ENCODE data around the gene TEX10. TPM values are rescaled to one million over a fixed set of nuclear protein-coding genes. Genes with fewer than 3 reads are reported as not detected.
"Not testable (repeated sequence)": the region's sequence is repeated elsewhere in the genome, so short reads cannot be mapped to it uniquely, and the experiment has no call there.

The TEX10 gene
- total and polyA plus RNA-seq, 9 of the 15 experiments (the other 6 are each of a cell fraction or from before 2014, with no cell fraction given), result 27.8 to 60.0 (median 47.9) TPM

- H3K9me1 ChIP-seq (ENCODE audit: control insufficient read depth, insufficient read depth, low read length); H3K27ac ChIP-seq (ENCODE audit: extremely low read depth, low read depth, low read length); BruUV-seq (replicated peaks); H3K4me3 ChIP-seq; H2AFZ ChIP-seq (ENCODE audit: low read depth, low read length); ATAC-seq; H3K9me3 ChIP-seq (replicated peaks; ENCODE audit: control insufficient read depth, insufficient read depth, low read depth, low read length); intact Hi-C loops (cut with micrococcal nuclease); DNase-seq (ENCODE audit: extremely low read depth in 1 of 4, low spot score in 3 of 4); H4K20me1 ChIP-seq (replicated peaks; ENCODE audit: control insufficient read depth, insufficient read depth, low read length); H3K4me1 ChIP-seq (replicated peaks in 1 of 2; ENCODE audit: control insufficient read depth in 2 of 2, insufficient read depth in 2 of 2, low read length in 2 of 2); FAIRE-seq; H3K4me2 ChIP-seq (ENCODE audit: insufficient read depth, low read length); H3K9ac ChIP-seq (ENCODE audit: insufficient read depth in 1 of 2, low read depth in 2 of 2, low read length in 2 of 2); CTCF ChIA-PET (ENCODE audit: low intra/inter-chr PET ratio); H3K27me3 ChIP-seq (ENCODE audit: control insufficient read depth in 2 of 2, insufficient read depth in 2 of 2, low read length in 2 of 2): not testable (repeated sequence)
- 0 out of 2 replicates have a peak, but pooled peaks have one; percentile 18 for TF ChIP-seq SUPT5H (IDR thresholded peaks at IDR 0.05)
- Histone ChIP-seq H3K79me2 (ENCODE audit: control insufficient read depth, insufficient read depth, low read length) (peaks cover 75% of the 10 kb centered on the region), H3K36me3 (ENCODE audit: control insufficient read depth, insufficient read depth, low read length) (peaks cover 81% of the 10 kb centered on the region)
- in situ Hi-C loops (cut with MboI), result loop anchor here (25.0 kb wide), 1 partner anchor 249 kb away; the partner anchor contains the start of gene CAVIN4
- 93% methylated on average over 4 of the region's 5 CpGs for WGBS (ENCODE audit: insufficient coverage, low coverage, missing lambda C conversion rate)
- POLR2A ChIA-PET, result interaction anchor here (1.2 to 2.0 kb wide), 4 partner anchors 9 to 57 kb away, joined by 3 to 14 read pairs (median 5); partner anchors contain the start of gene TEX10
Measured at GRCh38 chr9:100338736-100339135, 14.0 kb downstream of the TEX10 start.

GRCh38 chr9:100324594-100325200 is 28.0 kb downstream of the TEX10 start:
- no peaks in the 10 kb centered on the region for H3K27me3 ChIP-seq (ENCODE audit: control insufficient read depth in 2 of 2, insufficient read depth in 2 of 2, low read length in 2 of 2)
- 67% methylated on average over 4 of the region's 4 CpGs for WGBS (ENCODE audit: insufficient coverage, low coverage, missing lambda C conversion rate)
- ChIA-PET POLR2A (interaction anchor here (0.5 to 1.7 kb wide), 5 partner anchors 13 to 504 kb away, joined by 3 to 7 read pairs (median 4); no protein-coding TSS in a partner anchor), CTCF (ENCODE audit: low intra/inter-chr PET ratio) (interaction anchor here (0.6 to 1.4 kb wide), 3 partner anchors 517 to 1140 kb away, joined by 3 to 5 read pairs (median 3); no protein-coding TSS in a partner anchor)
- peak; percentile 36 to 42; a peak in 3 of 4 replicates for TF ChIP-seq RAD21 (CRISPR knock-in tag; conservative IDR thresholded peaks at IDR 0.05 in 1 of 2, IDR thresholded peaks at IDR 0.05 in 1 of 2)
- TF ChIP-seq HDAC6 (IDR thresholded peaks at IDR 0.05; ENCODE audit: low read depth, low read length), result no peak
- peak in 2 of 3 experiments; percentile 19 to 62; a peak in 3 of 6 replicates for TF ChIP-seq CTCF (IDR thresholded peaks at IDR 0.05 in 2 of 3, conservative IDR thresholded peaks at IDR 0.05 in 1 of 3; ENCODE audit: insufficient read depth in 2 of 3, low read depth in 1 of 3, low read length in 3 of 3)
- 0 out of 2 replicates have a peak, but pooled peaks have one; percentile 19 for TF ChIP-seq POLR2H (tag; IDR thresholded peaks at IDR 0.05; ENCODE audit: low read depth)
- TF ChIP-seq HINFP (tag; conservative IDR thresholded peaks at IDR 0.05; ENCODE audit: low read depth), result no peak
- TF ChIP-seq EP300 (IDR thresholded peaks at IDR 0.05; ENCODE audit: low read length), result no peak
- TF ChIP-seq NFATC3 (IDR thresholded peaks at IDR 0.05), result no peak
- TF ChIP-seq KHSRP (IDR thresholded peaks at IDR 0.05), result no peak
- H3K9me1 ChIP-seq (ENCODE audit: control insufficient read depth, insufficient read depth, low read length), result no peaks in the 10 kb centered on the region
- H3K79me2 ChIP-seq (ENCODE audit: control insufficient read depth, insufficient read depth, low read length), result peaks cover 17% of the 10 kb centered on the region
- H3K9ac ChIP-seq (ENCODE audit: insufficient read depth in 1 of 2, low read depth in 2 of 2, low read length in 2 of 2), result no peak overlapping the region
- DNase-seq (ENCODE audit: extremely low read depth in 1 of 4, low spot score in 3 of 4) (peak in 2 of 4 experiments; percentile 11 to 42), ATAC-seq (0 out of 3 replicates have a peak, but pooled peaks have one; percentile 42), FAIRE-seq (peak; percentile 29)
- H2AFZ ChIP-seq (ENCODE audit: low read depth, low read length), result no peak overlapping the region
- no peak overlapping the region for H3K4me2 ChIP-seq (ENCODE audit: insufficient read depth, low read length)
- no peak overlapping the region for H3K27ac ChIP-seq (ENCODE audit: extremely low read depth, low read depth, low read length)
- H3K4me3 ChIP-seq, result no peak overlapping the region
- intact Hi-C loops (cut with micrococcal nuclease), result loop anchor here (5.0 to 10.0 kb wide), 4 partner anchors 102 to 1160 kb away; no protein-coding TSS in a partner anchor
- in situ Hi-C loops (cut with MboI), result loop anchor here (10.0 to 25.0 kb wide), 2 partner anchors 180 to 263 kb away; partner anchors contain the start of gene CAVIN4
- H3K36me3 ChIP-seq (ENCODE audit: control insufficient read depth, insufficient read depth, low read length), result peaks cover 91% of the 10 kb centered on the region
- BruUV-seq (replicated peaks), result no TSS peak
- H3K4me1 ChIP-seq (replicated peaks in 1 of 2; ENCODE audit: control insufficient read depth in 2 of 2, insufficient read depth in 2 of 2, low read length in 2 of 2), result no peaks in the 10 kb centered on the region
- no peaks in the 10 kb centered on the region for H4K20me1 ChIP-seq (replicated peaks; ENCODE audit: control insufficient read depth, insufficient read depth, low read length)
- no peaks in the 10 kb centered on the region for H3K9me3 ChIP-seq (replicated peaks; ENCODE audit: control insufficient read depth, insufficient read depth, low read depth, low read length)
